H1 (cell line): ENCODE measurements around the gene BRI3BP. TPM values are rescaled to one million over a fixed set of nuclear protein-coding genes. Genes with fewer than 3 reads are reported as not detected.

ENCODE experiments used
- ASH2L ChIP-seq: fragments of 200-600, 300-600 bp; sonication (generic); IDR thresholded peaks from one replicate; pipeline ENCODE4 v1.7.1; 2017; ENCODE audit warnings: low read length
- CEBPB ChIP-seq: IDR thresholded peaks from 2 replicates; pipeline ENCODE4 v1.6.1; 2012; ENCODE audit warnings: low read depth, low read length
- CHD7 ChIP-seq: fragments of 300-600 bp; sonication (generic); IDR thresholded peaks from 2 replicates; pipeline ENCODE4 v1.7.1; 2012; ENCODE audit warnings: low read length, moderate library complexity, mild to moderate bottlenecking, inconsistent platforms; ENCODE audit not compliant: insufficient replicate concordance
- E2F6 ChIP-seq: IDR thresholded peaks from 2 replicates; pipeline ENCODE4 v1.6.1; 2012; ENCODE audit warnings: inconsistent platforms
- FOSL1 ChIP-seq: IDR thresholded peaks from 2 replicates; pipeline ENCODE4 v1.6.1; 2011; ENCODE audit warnings: mild to moderate bottlenecking, low read depth, low read length, moderate library complexity; ENCODE audit not compliant: insufficient read depth
- polyA plus RNA-seq, 7 experiments: library from polyadenylated mRNA; depleted of rRNA in 3 of 7; stranded (reverse) in 5 of 7; unstranded in 2 of 7; fragments of >200 nt in 5 of 7; fragments of 200-250 nt in 2 of 7; gene quantifications; 1 replicate in 5 of 7; 2 replicates in 1 of 7; 4 replicates in 1 of 7; pipeline versions ENCODE4 v1.2.1 to v1.2.3, GENCODE V29; 2011 to 2013; ENCODE audit warnings: missing spikeins in 2 of 7, mixed read lengths in 2 of 7
- total RNA-seq: library from RNA; stranded (reverse); fragmentation: NEBNext Ultra II Directional; extraction: Animal tissue kit (Norgen Biotek cat#: 25700); gene quantifications from 2 replicates; pipeline ENCODE4 v1.2.1, GENCODE V29; 2021

The BRI3BP gene
- total and polyA plus RNA-seq, 2 of the 8 experiments (the other 6 are each of a cell fraction or from before 2014, with no cell fraction given), result 5.4 to 14.2 TPM

GRCh38 chr12:125029761-125030358, 36.4 kb downstream of the BRI3BP start (continued):
- TF ChIP-seq CHD7 (no peak), FOSL1 (no peak), E2F6 (no peak), ASH2L (no peak), CEBPB (no peak)
